ENCODE measurements around the gene GSN.

- TF ChIP-seq CTCF (IDR thresholded peaks at IDR 0.05) (no peak), EZH2 (IDR thresholded peaks at IDR 0.05) (no peak), EZH2phosphoT487 (IDR thresholded peaks at IDR 0.05) (no peak)
Observed at GRCh38 chr9:121309171-121309570, 41.2 kb downstream of the GSN start.

Measured in neural progenitor cell (in vitro differentiated cells).